Putamen (tissue), 1 donor: ENCODE data around the gene SLC23A3.

Experiments used
- DNase-seq: peaks from one replicate; pipeline ENCODE4 v3.0.0-alpha.2; 2016; ENCODE audit warnings: low spot score

SLC23A3 gene

DNA sequence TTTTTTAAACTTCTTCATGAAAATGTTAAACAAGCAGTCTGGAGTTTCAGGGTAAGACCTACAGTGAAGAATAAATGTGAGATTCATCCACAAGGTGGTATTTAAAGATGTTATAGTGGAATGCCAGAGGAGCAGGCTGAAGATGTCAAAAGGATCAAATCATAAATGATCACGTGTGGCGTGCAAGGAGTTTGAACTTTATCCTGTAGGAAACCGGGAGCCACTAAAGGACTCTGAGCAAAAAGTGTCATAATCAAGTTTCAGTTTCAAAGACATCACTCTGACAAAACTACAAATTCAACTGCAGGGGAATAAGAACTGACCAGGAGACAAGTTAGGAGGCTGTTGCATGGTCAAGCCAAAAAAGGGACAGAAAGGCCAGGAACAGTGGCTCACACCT lies 29.1 kb downstream of the SLC23A3 start:
- no peak for DNase-seq

- DNase-seq, result no peak
Observed at GRCh38 chr2:219133976-219134375, 35.9 kb downstream of the SLC23A3 start.

DNA sequence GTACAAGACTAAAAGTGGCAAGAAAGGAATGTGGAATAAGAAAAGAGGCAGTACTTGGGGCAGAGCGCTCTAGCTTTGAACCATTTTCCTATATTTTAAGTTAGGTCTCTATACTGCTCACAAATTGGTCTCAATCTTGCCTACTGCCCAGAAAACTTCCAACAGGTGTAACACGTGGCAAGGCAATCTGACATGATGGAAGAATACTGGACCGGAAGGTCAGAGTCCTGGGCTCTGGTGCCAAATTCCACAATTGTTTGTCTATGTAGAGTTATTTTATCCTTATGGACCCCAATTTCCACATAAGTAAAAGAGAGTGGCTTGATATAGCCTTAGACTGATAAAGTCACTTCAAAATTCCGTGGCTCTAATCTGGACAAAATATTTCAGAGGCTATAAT lies 38.1 kb downstream of the SLC23A3 start:
- DNase-seq, result no peak

DNA sequence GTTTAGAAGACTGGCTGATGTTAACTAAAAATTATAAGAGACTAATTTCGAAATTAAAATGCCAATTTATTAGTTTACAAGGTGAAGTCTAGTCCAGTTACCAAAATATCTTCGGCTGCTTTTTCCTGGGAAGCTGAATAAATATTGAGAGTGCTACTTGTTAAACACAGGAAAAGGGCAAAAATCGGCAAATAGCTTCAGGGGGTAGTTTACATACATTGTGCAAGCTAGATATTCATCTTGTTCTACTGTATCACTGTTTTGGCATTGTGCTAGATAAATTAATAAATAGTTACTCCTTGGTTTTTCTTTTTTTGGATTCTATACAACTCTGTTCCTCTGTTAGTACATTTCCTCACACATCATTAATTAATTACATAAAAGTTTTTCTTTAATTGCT lies 38.5 kb downstream of the SLC23A3 start:
- DNase-seq, result no peak

DNA sequence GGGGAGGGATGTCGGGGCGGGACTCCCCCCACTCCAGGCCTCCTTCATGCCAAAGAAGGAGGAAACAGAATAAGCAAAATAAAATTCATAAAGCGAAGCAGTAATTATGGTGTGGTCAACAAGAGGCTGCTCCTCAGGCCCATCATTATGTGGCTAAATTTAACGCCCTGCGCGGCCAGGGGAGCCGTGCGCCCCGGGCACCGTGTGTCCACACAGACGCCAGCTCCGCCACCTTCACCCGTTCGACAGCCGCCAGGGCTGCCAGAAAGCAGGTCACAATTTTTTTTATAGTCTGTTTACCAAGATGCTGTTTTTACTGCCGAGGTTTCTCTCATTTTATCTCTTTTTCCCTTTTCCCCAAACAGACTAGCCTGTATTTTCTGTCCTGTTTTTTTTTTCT lies 40.2 kb downstream of the SLC23A3 start:
- DNase-seq, result no peak

DNA sequence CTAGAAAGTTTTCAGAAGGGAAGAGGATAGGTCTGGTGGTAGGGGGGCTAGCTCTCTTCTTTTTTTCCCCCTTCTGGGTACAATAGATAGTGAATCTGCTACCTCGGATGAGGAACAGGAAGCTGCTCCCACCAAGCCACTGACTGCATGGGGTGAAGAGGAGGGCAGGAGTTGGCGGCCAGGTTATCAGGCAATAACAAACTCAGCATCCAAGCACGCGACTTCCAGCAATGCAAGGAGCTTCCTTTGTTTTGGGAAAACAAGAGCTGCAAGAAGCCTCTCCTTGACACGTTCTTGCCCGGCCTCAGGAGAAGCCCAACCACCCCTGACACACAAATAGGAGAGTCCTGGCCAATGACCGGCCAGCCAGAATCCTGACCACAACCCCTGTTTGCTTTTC lies 41.4 kb downstream of the SLC23A3 start:
- DNase-seq, result no peak

DNA sequence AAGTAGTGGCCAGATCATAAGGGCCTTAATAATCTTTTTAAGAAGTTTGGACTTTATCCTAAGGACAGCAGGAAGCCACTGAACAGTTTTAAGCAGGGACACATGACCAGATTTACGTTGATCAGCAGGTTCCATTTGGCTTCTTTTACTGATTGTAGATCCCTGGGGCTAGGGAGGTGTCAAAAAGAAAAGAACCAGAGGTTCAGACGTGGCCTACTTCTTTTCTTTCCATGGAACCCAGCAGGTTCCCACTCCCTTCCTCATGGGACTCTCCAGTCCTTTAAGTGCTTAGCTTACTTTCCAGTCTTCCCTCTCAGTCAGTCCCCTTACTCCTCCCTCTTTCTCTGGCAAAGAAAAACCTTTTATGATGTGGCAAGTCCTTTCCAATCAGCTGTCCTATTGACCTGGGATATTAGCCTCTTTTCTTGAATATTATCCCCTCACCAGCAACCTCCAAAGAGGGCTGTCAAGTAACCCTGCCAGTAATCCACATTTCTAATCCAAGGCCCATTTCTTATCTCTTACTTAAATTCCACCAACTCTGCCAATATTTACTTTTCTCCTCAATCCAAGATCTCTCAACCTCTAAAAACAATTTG lies 42.7 kb downstream of the SLC23A3 start:
- no peak for DNase-seq

DNA sequence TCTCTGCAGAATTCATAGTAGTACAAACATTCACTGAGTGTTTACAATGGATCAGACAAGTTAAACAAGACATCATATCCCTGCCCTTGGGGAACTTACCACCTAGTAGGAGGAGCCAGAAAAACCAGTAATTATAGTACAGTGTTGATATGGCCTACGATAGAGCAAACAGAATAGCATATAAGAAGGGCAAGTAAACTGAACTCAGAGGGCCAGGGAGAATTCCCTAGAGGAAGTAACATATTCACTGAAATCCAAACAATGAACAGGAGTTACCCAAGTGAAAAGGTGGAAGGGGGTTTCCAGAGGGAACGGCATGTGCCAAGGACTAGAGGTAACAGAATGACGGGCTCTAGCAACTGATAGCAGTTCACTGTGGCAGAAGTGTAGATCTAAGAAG lies 43.3 kb downstream of the SLC23A3 start:
- DNase-seq, result no peak

DNA sequence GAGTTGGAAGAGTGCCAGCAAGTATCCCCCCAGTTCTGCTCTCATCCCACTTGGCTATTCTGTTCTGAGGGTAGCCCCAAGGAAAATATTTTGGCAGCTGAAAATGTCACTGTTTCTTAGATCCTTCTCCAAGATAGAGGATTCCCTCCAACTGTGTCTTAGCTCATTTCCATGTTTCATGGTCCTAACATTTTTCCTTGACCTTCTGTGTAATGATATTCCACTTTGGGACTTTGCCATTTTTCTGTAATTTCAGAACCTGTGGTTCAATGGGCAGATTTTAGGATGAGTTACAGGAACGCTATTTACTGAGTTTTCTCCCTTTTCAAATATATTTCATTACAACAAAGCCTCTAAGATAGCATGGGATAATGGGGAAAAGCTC lies 44.0 kb downstream of the SLC23A3 start:
- no peak for DNase-seq

DNA sequence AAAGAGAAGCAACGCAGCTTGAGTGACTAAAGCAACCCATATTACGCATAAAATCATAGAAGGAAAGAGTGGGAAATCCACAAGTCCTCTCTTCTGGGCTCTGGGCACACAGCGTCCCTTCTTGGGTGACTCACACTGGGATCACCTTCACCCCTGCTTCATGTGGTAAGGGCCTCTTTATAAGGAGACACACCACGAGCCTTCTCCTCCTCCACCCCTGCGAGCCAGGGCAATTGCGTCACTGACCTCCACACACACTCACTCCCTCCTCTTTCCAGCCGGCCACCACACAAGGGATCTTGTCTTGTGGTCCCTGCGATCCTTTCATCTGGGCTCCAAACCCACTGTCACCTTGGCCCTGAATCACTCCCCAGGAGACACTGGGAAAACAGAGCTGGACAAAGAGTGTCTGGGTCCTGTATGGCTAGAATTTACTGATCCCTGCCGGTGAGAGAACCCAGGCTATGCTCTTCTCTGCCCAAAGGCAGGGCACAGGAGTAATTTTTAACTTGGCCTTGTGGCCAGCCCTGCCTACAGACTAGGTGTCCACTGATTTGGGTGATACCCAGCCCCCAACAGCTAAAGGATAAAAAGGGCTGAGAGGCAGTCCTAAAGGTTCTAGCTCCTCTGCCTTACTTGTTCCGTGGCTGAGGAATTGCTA lies 44.5 kb downstream of the SLC23A3 start:
- no peak for DNase-seq

DNA sequence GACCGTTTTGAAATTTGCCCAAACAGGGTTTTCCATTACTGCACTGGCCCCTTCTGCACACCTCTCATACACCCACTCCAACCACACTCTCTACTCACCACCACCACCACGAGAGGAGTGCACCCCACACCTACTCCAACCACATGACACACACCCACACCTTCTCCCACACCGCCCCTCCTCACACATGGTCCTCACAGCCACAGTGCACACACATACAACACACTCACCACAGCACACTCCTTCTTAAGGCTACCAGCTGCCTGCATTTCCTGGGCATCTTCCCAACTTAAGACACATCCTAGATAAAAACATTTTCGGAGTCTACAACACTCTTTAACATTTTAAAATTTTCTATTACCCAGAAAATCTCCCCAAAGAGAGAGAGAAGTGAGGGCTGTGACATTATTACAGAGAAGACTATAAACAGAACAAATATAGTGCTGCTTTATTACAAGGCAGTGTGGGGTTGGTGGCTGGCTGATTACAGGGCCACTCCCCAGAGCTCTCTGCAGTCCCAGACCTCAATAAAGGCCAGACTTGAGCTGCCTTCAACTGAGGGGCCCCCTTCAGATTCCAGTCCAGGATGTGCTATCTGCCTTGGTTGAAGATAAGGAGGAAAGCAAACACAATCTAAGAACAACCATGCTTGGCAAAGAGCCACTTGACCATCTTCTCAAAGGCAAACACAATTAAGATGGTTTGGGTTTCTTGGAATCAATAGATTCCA lies 45.3 kb downstream of the SLC23A3 start:
- no peak for DNase-seq

DNA sequence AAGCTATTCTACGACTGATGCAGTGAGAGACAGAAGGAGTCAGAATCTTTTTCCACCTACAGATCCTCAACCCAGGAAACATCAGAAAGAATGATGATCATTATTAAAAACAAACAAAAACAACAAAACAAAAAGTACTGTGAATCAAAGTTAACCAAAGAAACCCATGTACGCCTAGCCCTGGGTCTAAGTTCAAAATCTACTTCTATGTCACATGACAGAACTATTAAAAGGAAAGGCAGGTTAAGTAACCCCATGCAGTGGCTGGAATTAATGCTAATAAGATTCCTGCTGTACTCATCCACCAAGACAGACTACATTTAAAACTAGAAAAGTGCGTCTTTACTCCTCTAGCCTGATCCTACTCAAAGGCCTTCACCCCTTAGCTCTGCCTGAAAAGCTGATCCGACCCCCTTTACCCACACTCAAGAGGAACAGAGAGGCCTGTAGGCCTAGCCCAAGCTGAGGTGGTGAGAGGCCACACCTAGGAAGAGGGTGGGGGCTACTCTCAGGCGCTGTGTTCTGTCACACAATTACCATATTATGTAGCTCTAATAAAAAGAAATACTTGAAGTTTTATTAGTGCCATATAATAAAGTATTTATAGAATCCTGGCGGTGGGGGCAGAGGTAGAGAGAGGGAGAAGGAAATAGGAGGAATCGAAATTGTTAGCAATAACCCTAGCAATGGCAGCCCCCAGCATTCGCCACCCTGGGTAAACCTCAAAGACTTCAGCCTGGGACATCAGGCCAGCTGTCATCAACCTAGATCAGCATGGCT lies 46.3 kb downstream of the SLC23A3 start:
- no peak for DNase-seq

GRCh38 chr2:219122202-219122980 lies 47.4 kb downstream of the SLC23A3 start:
- DNase-seq, result no peak

DNA sequence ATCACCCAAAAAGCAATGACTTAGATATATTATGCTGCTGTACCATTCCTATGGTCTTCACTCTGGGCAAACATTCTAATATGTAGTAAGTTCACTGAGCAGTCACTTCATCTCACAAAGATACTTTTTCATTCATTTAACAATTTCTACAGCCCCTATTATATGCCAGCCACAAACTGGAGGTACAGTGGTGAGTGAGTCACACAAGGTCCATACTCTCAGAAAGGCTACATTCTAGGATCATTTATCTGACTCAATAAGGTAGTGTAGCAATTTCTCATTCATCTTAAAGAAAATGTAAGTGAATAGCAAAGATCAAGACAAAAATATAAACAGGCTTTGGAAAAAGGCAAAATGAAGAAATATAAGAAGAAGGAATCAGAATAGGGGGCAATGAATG lies 49.7 kb downstream of the SLC23A3 start:
- DNase-seq, result no peak

- peak; percentile 17 for DNase-seq
Observed at GRCh38 chr2:219119422-219120043, 50.3 kb downstream of the SLC23A3 start.

- no peak for DNase-seq
Observed at GRCh38 chr2:219118504-219118903, 51.3 kb downstream of the SLC23A3 start.

DNA sequence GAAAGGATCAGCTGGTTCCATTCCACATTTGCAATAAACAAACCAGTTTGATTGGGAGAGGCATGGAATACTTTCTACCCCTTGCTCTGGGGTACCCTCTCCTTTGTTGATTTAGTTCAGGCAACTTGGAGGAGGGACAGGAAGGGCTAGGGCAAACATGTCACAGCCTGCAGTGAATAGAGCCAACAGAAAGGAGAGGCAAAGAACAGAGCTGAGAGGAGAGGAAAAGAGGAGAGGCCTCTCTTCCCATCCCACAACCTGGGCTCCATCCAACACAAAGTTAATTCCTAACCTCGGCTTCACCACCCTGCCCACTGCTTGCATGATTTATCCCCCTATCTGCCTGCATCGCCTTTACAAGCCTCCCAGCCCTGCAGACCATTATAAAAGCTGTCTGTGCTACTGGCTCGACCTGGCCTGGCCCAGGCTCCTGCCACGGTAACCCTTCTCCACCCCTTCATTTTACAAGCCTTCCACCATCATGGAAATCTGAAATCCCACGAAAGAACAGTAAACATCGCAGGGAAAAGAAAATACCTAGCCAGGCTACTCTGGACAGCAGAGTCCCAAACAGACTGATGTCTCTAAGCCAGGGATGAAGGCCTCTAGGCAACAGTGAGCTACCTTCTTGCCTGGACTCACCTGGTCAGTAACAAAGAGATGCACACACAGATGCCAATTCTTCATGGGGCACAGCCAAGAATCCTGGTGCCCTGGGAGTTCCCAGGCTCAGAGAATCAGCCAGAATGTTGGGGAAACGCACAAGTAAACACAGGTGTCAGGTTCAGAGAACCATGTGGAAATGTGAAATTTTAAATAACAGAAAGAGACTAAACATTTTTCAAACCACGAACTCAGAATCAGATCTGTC lies 52.8 kb downstream of the SLC23A3 start:
- DNase-seq, result no peak

DNA sequence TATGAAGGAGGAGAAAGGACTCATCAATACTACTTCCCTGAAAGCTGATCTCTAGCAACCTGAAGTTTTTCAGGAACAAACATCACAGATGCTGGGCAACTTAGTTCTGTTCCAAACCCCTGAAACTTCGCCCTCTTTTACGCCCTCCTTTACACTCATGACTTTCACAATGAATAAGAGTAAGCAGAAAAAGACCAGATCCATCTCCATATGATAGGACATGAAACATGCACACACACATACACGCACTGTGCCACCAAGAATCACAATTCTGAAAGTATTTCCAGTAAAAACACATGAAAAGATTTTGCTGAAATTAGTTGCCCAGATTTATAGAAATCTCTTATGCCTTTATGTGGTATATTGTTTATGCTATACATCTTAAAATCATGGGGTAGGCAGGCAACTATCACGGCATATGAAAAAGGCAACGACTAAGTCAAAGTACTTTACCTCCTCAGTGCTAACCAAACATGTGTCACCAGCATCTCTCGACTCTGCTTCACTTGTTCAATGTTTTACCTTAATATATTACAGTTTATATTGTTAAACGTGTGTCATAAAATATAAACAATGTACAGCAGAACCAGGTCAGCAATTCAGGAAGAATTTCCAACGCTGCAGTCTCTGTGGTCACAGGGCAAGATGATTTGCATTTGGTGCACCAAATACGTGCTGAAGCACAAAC lies 57.0 kb downstream of the SLC23A3 start:
- no peak for DNase-seq

DNA sequence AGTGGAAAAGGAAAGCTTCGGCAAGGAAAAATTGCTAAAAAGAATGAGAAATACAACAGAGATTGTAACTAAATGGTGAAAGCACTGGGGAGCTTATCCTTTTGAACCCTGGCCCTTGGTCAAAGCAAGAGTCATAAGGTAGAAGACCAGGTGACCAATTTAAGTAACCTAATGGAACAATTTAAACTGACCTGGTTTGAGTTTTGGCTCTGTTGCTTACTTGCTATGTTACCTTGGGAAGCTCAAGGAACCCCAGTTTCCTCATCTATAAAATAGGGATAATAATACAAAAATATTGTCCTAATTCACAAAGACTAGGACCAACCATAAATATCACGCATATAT lies 57.8 kb downstream of the SLC23A3 start:
- DNase-seq, result no peak
